GM18507 (cell line): ENCODE results near the gene MAT2A.
A peak's percentile ranks its signal among the peaks of the same experiment; 100 is the strongest.

Source experiments
- DNase-seq: peaks from one replicate; pipeline ENCODE4 v3.0.0; 2011; ENCODE audit warnings: low read depth; ENCODE audit not compliant: insufficient read length; ENCODE audit errors: extremely low spot score
- FAIRE-seq: peaks from 2 replicates; lab custom pipeline; 2011; peaks lifted over from hg19 to GRCh38; lab: Jason Lieb, UNC

Gene MAT2A

GRCh38 chr2:85566265-85566664, 27.3 kb downstream of the MAT2A start:
- FAIRE-seq (no peak), DNase-seq (no peak)

GRCh38 chr2:85575739-85576138, 36.8 kb downstream of the MAT2A start:
- FAIRE-seq, result no peak
- DNase-seq, result no peak

- no peak for FAIRE-seq
- no peak for DNase-seq
Measured at GRCh38 chr2:85577063-85577385, 38.1 kb downstream of the MAT2A start.

- no peak for DNase-seq
- peak; percentile 80 for FAIRE-seq
Measured at GRCh38 chr2:85577386-85578242, 38.6 kb downstream of the MAT2A start, which contains the start of gene VAMP8. VAMP8 (plus strand) TSS chr2:85577586; CDS start chr2:85577647, 61 bp downstream.

- DNase-seq, result no peak
Measured at GRCh38 chr2:85578243-85579180, 39.5 kb downstream of the MAT2A start.

GRCh38 chr2:85579266-85579935, 40.4 kb downstream of the MAT2A start:
- DNase-seq, result no peak
- FAIRE-seq, result no peak

More at GRCh38 chr2:85578243-85579180, 39.5 kb downstream of the MAT2A start:
- no peak for FAIRE-seq

- FAIRE-seq (no peak), DNase-seq (no peak)
Measured at GRCh38 chr2:85580206-85580605, 41.2 kb downstream of the MAT2A start.

- FAIRE-seq, result no peak
- no peak for DNase-seq
Measured at GRCh38 chr2:85582492-85582891, 43.5 kb downstream of the MAT2A start.

- no peak for FAIRE-seq
- DNase-seq, result no peak
Measured at GRCh38 chr2:85583667-85584353, 44.8 kb downstream of the MAT2A start.

- DNase-seq (no peak), FAIRE-seq (no peak)
Measured at GRCh38 chr2:85584354-85584856, 45.4 kb downstream of the MAT2A start, which contains the start of gene VAMP5. VAMP5 (plus strand) TSS chr2:85584431; CDS start chr2:85584491, 60 bp downstream.

GRCh38 chr2:85584857-85585780, 46.2 kb downstream of the MAT2A start:
- DNase-seq (no peak), FAIRE-seq (no peak)

GRCh38 chr2:85585781-85586105, 46.8 kb downstream of the MAT2A start:
- DNase-seq (no peak), FAIRE-seq (no peak)

GRCh38 chr2:85588236-85588635, 49.3 kb downstream of the MAT2A start:
- DNase-seq (no peak), FAIRE-seq (no peak)

- DNase-seq (no peak), FAIRE-seq (no peak)
Measured at GRCh38 chr2:85588645-85589044, 49.7 kb downstream of the MAT2A start.

GRCh38 chr2:85589181-85589580, 50.2 kb downstream of the MAT2A start:
- FAIRE-seq (no peak), DNase-seq (no peak)

GRCh38 chr2:85589982-85590791, 51.2 kb downstream of the MAT2A start:
- no peak for FAIRE-seq

GRCh38 chr2:85590950-85591349, 52.0 kb downstream of the MAT2A start:
- no peak for DNase-seq
- no peak for FAIRE-seq

More at GRCh38 chr2:85589982-85590791, 51.2 kb downstream of the MAT2A start:
- no peak for DNase-seq
